ENCODE results near the gene SV2C.
"Not testable (repeated sequence)": the region's sequence is repeated elsewhere in the genome, so short reads cannot be mapped to it uniquely, and the experiment has no call there.

SV2C gene

DNA sequence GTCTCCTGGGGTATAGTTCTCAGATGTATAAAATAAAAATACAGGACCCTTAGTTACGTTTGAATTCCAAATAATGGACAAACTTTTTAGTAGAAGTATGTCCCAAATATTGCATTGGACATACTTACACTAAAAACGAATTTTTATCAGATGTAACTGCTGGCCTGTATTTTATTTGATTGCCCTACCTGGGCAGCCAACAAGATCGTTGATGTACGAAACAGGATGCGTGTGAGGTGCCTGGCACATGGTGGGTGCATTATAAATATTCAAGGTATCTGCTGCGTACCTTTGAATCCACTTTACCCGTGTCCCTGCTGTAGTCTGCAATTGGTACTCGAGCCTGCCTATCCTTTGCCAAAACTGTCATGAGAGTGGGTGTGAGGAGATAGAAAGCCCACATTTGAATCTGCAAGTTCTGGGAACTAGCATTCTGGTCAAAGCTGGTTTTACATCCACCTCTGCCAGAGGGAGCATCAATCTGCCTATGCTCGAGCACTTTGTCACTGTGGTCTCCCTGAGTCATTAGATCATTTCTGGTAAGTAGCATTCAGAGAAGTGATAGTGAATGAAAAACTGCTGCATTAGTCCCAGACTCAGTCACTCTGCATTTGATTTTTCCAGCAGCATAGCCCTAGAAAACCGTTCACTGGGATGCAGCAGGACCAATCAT, 186.2 kb downstream of the SV2C start:
- DNase-seq = no peak

- no peak for DNase-seq
Observed at GRCh38 chr5:76269932-76270610, 186.9 kb downstream of the SV2C start.

DNA sequence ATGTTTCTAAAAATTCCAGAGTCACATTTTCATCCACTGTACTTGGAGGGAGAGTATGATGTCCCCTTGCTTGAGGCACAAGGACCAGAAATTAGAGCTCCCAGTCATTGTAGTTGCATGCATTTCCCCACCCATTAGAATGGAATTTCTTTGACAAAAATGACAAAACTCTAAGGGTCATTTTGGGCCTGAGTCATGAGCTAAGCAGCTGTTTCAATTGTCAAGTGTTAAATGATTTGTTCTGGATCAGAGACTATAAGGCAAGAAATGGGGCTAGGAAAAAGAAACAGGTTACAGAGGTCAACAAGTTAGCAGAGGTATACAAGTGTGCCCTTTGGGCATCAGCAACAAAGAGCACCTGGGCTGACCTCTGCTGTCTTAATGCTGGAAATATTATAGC, 188.7 kb downstream of the SV2C start:
- DNase-seq = no peak

DNA sequence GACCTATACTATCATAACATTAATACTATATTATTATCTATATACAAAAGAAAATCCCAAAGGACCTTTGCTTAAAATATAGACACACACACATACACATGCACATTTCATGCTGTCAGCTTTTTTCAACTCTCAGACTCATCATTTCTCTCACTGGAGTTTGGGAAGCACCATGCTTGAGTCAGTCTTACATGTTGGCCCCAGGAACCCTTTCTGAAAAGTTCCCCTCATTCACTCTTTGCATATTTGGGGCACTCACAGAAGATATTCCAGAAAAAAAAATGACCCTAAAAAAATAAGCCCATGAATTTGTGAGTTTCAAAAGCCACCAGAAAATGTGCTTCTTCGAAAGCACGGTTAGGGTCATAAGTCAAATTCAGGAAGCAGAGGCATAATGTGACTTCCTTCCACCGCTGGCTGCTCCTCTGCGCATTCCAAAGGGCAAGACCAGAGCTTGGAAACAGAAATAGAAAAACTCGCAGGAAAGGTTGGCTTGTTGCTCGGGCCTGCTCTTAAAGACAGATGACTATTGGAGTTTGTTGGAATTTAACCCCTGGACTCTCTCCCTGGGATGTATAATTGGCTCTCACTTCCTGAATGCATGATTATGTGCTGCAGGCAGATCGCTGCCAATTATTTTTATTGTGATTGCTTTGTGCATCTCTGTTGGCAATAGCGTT, 190.2 kb downstream of the SV2C start:
- DNase-seq = no peak

GRCh38 chr5:76274571-76274970, 191.4 kb downstream of the SV2C start:
- no peak for DNase-seq

DNA sequence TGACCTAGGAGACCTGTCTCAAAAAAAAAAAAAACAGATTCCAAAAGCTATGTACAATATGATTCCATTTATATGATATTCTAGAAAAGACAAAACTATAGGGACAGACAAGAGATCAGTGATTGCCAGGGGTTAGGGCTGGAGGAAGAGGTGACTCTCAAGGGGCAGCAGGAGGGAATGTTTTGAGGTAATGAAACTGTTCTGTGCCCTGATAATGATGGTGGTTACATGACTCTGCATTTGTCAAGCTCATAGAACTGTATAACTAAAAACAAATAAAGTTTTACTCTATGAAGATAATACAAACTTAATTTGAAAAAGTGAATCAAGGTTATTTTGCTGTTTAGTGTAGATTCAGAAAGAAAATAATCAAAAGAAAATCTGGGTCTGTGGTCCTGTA, 194.6 kb downstream of the SV2C start:
- no peak for DNase-seq

- DNase-seq = no peak
Observed at GRCh38 chr5:76278261-76278789, 195.1 kb downstream of the SV2C start.

- no peak for DNase-seq
Observed at GRCh38 chr5:76280494-76280893, 197.3 kb downstream of the SV2C start.

DNA sequence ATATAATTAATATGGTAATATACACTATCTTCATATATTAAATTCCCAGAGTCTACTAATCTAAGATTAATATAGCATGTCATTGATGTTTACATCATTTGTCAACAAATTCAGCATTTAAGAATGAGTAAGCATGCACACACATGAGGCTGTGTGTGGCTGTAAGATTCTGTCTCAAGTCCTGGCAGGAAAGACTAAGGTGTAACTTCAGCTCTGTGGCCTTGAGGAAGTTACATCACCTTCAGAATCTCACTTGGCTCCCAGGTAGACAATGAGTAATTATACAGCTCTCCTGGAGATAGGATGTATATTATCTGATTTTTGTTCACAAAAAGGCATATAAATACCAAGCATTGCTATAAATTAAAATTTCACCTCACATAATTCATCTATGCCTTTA, 200.5 kb downstream of the SV2C start:
- no peak for DNase-seq

DNA sequence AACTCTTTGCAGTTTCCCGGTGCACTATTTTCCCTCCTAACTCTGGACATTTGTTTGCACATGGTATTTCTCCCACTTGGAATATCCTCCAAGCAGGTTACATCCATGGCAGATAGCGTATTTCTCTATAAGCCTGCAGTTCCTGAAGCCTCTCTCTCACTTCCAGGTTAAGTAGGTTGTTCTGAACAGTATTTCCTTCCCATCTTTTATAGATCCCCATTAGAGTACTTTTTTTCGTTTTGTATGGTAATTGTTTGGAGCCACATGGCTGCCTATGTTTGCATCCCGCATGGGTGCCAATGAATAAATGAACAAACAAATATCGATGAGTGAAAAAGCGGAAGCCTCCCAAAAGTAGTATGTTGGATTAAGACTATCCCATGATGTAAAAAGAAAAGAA, 206.5 kb downstream of the SV2C start:
- DNase-seq = no peak

DNA sequence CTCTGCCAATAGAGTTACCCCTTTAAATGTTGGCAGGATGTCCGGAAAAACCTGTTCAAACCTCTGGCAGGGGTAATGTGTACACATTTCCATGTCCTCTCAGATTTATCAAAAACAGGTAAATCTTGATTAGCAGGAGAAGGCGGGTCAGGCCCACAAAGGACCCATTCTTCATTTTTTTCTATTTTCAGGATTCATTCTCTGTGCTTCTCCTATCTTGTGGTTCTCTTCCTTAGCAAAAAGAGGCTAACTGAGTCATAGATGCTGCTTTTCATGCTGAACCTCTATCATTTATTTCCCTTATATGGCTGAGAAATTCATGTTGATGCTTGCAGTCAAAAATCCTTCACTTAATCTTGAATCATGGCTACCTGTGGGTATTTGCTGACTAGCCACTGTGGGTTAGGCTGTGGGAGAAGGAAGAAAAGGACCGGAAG, 207.2 kb downstream of the SV2C start:
- DNase-seq = no peak

DNA sequence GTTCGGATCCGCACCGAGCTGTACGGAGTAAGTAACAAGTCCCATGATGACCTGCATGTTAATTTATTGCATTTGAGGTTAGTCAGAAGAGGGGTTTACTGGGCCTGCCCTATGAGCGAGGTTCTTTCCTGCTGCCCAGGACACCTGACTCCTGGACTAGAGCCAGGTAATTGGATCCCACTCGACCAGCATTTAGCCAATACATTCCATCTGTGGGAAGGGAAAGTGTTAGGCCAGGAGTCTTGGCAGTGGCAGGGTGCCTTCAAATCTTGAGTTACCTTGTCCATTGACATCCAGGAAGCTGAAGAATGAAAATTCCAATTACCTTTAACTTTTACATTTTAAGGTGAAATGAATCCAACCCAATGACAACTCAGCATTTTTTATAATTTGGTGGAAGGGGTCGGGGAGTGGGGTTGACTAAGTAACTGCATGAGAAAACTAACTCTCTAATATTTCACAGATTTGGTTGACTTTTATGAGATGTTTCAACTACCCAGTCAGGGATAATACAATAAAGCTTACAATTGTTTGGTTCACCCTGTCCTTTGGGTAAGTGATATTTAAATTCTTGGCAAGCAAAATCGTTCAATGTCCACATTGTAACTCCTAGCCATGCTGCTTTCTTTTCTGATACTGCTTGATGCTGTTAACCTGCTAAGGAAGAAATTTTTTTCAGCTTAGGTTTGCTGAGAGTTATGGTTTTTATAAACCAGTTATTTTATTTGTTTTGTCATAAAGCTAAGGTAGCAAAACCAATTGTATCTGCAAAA, 208.3 kb downstream of the SV2C start:
- no peak for DNase-seq

DNA sequence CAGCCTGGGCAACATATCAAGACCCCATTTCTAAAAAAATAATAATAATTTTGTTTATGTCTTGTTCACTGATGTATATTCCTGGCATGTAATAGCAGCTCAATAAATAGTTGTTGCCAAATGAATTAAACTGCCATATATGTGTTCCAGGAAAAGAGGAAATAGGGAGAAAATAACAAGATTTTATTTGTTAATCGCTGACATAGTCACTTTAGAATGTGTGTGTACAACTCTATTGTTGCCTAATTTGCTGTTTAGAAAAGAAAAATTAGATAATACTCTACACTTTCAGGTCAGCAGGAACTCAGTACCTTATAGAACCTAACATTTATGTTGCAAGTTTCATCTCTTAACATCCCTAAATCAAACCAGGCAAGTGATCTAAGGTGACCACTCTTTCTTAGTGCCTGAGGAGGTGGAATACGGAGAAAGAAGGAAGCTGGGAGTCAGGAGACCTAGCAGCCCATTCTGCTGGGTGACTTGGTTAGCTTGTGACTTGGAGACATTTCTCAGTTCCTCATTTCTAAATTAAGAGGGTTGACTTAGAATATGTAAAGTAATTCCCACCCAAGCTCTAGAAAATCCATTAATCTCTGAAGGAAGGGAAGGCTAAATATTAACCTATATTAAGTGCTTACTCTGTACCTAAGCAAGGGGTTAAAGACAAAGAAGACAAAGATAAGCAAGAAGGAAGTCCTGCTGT, 209.6 kb downstream of the SV2C start:
- DNase-seq = no peak

GRCh38 chr5:76294573-76294972, 211.4 kb downstream of the SV2C start:
- no peak for DNase-seq

DNA sequence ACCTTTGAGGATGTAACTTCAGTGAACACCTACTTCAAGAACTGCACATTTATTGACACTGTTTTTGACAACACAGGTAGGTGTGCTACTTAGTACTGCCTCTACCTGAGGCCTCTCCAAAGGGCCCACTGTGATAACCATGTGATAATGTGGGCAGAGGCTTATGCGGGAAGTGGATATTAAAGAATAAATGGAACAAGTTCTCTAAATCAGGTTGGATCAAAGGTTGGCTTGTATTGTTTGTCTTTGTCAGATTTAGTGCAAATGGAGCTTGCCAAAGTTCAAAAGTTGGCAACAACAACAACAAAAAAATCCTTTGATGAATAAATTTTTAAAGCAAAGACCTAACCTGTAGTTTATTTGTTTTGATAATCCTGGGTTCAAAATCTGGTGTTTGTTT, 215.7 kb downstream of the SV2C start:
- no peak for DNase-seq

GRCh38 chr5:76299592-76299991, 216.4 kb downstream of the SV2C start:
- DNase-seq = no peak

GRCh38 chr5:76301932-76302331, 218.7 kb downstream of the SV2C start:
- not testable (repeated sequence) for DNase-seq

GRCh38 chr5:76302661-76303060, 219.5 kb downstream of the SV2C start:
- not testable (repeated sequence) for DNase-seq

DNA sequence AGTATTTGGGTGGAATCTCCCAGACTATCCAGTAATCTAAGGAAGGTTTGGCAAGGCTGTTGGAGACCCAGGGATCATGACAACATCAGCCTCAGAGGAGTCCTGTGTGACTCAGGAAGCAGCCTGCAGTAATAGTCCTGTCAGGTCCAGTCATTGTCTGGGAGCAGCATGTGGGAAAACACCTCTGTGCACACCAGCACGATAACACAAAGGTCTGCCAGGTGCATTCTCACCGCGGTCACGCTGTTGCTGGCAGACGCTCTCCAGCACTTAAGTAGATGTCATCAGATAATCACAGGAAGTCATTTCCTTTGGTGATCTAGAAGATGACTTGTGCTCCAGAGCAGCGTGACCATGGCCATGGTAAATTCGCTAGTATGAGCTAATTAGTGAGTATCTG, 220.7 kb downstream of the SV2C start:
- no peak for DNase-seq

GRCh38 chr5:76305269-76305668, 222.1 kb downstream of the SV2C start:
- DNase-seq = no peak

DNA sequence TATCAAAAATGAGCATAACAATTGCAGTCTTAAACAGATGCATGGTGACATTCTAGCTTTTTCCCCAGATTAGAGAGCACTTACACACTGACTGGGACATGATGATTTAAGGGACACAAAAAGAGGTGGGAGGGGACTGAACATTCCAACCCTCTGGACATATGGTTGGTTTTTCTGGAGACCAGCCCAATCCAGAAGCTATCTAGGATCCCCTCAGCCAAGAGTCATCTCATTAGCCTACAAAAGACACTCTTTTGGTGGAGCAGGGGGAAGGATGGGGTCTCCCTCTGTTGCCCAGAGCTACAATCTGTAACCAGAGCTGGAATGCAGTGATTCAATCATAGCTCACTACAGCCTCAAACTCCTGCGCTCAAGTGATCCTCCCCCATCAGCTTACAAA, 222.6 kb downstream of the SV2C start:
- DNase-seq = no peak

DNA sequence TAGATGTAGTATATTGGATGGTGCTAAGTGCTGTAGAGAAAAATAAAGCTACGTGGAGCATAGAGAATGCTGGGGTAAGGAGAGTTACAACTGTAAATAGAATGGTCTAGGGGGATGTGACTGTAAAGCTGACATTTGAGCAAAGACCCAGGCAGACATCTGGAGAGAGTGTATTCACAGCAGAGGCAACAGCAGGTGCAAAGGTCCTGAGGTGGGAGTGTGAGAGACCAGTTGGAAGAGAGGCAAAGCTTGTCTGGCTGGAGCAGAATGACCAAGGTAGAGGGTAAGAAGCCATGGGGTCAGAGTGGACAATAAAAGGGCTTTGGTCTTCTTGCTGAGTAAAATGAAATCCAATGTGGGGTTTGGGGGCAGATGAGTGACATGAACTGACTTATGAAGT, 227.0 kb downstream of the SV2C start:
- DNase-seq = no peak

DNA sequence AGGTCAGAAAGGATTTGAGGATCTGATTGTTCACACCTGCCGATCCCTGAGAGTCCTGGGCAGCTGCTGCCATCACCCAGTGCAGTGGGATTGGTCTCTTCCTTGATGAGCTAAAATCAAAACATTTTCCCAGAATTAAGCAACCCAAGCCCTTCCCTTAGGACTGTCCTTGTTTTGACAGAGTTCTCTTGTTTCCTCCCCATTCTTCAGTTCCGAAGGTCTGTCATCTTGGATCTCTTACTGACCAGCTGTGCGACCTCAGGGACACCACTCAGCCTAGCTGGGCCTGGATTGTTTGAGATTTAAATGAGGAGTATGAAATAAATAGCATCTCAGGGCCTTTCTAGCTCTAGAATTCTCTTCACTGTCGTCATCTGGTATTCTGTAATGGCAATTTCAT, 229.6 kb downstream of the SV2C start:
- no peak for DNase-seq

Data from NCI-H1436 (cell line).